Endodermal cell (in vitro differentiated cells): ENCODE results near the gene ACTBL2. TPM values are rescaled to one million over a fixed set of nuclear protein-coding genes. Genes with fewer than 3 reads are reported as not detected.

ENCODE experiments used
- DNase-seq: peaks from one replicate; pipeline ENCODE4 v3.0.0-alpha.2; 2017
- H3K27ac ChIP-seq: 2 replicates; pipeline ENCODE4 v1.5.1; 2013; ENCODE audit warnings: mild to moderate bottlenecking, low read depth, low read length, moderate library complexity
- H3K27me3 ChIP-seq: 2 replicates; pipeline ENCODE4 v1.6.1; 2013; ENCODE audit warnings: mild to moderate bottlenecking, low read length, moderate library complexity; ENCODE audit not compliant: insufficient read depth, control insufficient read depth, poor library complexity, severe bottlenecking
- H3K36me3 ChIP-seq: 2 replicates; pipeline ENCODE4 v1.7.0; 2013; ENCODE audit warnings: mild to moderate bottlenecking, low read length, moderate library complexity; ENCODE audit not compliant: control insufficient read depth, insufficient read depth
- H3K4me1 ChIP-seq: one replicate; pipeline ENCODE4 v1.7.0; 2013; ENCODE audit warnings: low read length; ENCODE audit not compliant: control insufficient read depth, insufficient read depth
- H3K4me3 ChIP-seq: 2 replicates; pipeline ENCODE4 v1.5.1; 2013; ENCODE audit warnings: mild to moderate bottlenecking, low read length, moderate library complexity
- H3K9ac ChIP-seq: 2 replicates; pipeline ENCODE4 v1.6.1; 2013; ENCODE audit warnings: mild to moderate bottlenecking, low read length, moderate library complexity; ENCODE audit not compliant: poor library complexity, severe bottlenecking; ENCODE audit errors: extremely low read depth
- H3K9me3 ChIP-seq: 2 replicates; pipeline ENCODE4 v1.6.1; 2013; ENCODE audit warnings: mild to moderate bottlenecking, low read length, moderate library complexity; ENCODE audit not compliant: control insufficient read depth
- H3K27ac Mint-ChIP-seq: 2 replicates; pipeline ENCODE4 v1.8.0; 2020; ENCODE audit warnings: mixed read lengths
- H3K27me3 Mint-ChIP-seq: 2 replicates; pipeline ENCODE4 v1.8.0; 2021; ENCODE audit warnings: mild to moderate bottlenecking, mixed read lengths; ENCODE audit not compliant: insufficient read depth
- H3K36me3 Mint-ChIP-seq: 2 replicates; pipeline ENCODE4 v1.8.0; 2020; ENCODE audit warnings: low read depth, mixed read lengths
- H3K4me1 Mint-ChIP-seq: 2 replicates; pipeline ENCODE4 v1.8.0; 2020; ENCODE audit warnings: mixed read lengths
- H3K4me3 Mint-ChIP-seq: 2 replicates; pipeline ENCODE4 v1.8.0; 2020; ENCODE audit warnings: mild to moderate bottlenecking, moderate library complexity, mixed read lengths
- H3K9me3 Mint-ChIP-seq: 2 replicates; pipeline ENCODE4 v1.8.0; 2020; ENCODE audit warnings: mild to moderate bottlenecking, mixed read lengths
- CTCF ChIP-seq: fragments of 200-600 bp; sonication (generic); conservative IDR thresholded peaks from 2 replicates; pipeline ENCODE4 v1.5.0; 2021; ENCODE audit warnings: antibody characterized with exemption, mild to moderate bottlenecking
- WGBS, 2 experiments: methylation state at CpG; one replicate each; pipeline versions ENCODE4 v1.1.5 to v1.1.7; 2013; ENCODE audit warnings: missing lambda C conversion rate in 2 of 2, mixed read lengths in 1 of 2; ENCODE audit not compliant: insufficient coverage in 1 of 2, insufficient read length in 1 of 2; 5-methylcytosine and 5-hydroxymethylcytosine counted together
- total RNA-seq, 2 donors: library from RNA; stranded (reverse); fragmentation: NEBNext Ultra II Directional in 1 of 2; extraction: Animal tissue kit (Norgen Biotek cat#: 25700) in 1 of 2; gene quantifications; 2 replicates in 1 of 2; 3 replicates in 1 of 2; pipeline ENCODE4 v1.2.1, GENCODE V29; 2021

Gene ACTBL2
- total RNA-seq, 2 donors from 2014 or later, result not detected

- 90 to 92% methylated on average over 1 of the region's 1 CpG for WGBS, 2 experiments
- Histone ChIP-seq H3K27me3 (no peaks in the 10 kb centered on the region), H3K4me3 (no peak overlapping the region), H3K27ac (no peak overlapping the region), H3K4me1 (no peaks in the 10 kb centered on the region), H3K36me3 (no peaks in the 10 kb centered on the region), H3K9me3 (no peaks in the 10 kb centered on the region), H3K9ac (no peak overlapping the region)
- Mint-ChIP-seq H3K4me1 (no peaks in the 10 kb centered on the region), H3K9me3 (no peaks in the 10 kb centered on the region), H3K4me3 (no peak overlapping the region), H3K27ac (no peak overlapping the region), H3K27me3 (peaks cover 3% of the 10 kb centered on the region), H3K36me3 (no peaks in the 10 kb centered on the region)
- no peak for DNase-seq
- no peak for TF ChIP-seq CTCF
Observed at GRCh38 chr5:57478826-57479225, 3.8 kb downstream of the ACTBL2 start.

DNA sequence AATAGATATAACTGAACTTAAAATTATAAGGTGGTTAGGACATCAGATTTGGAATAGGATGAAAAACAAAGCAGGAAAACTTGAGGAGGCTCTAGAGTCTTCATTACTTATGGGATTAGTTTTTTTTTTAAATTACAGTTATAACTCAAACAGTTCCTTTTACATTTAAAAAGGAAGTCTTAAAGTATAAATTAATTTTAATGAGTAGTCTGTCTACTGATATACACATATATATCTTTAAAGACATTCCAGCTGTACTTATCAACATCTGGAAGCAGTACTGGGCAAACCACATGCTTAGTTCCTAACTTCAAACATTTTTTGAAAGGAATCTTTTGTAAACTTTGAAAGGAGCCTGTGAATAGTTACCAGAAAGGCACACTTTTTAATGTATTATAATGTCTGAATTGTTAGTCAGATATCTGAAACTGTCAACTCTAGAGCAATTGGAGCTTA, 6.0 kb downstream of the ACTBL2 start:
- no peaks in the 10 kb centered on the region for H3K36me3 Mint-ChIP-seq
- H3K4me3 ChIP-seq, result no peak overlapping the region
- H3K27ac Mint-ChIP-seq, result no peak overlapping the region
- no peak for DNase-seq
- no peak overlapping the region for H3K4me3 Mint-ChIP-seq
- H3K9me3 Mint-ChIP-seq, result no peaks in the 10 kb centered on the region
- no peaks in the 10 kb centered on the region for H3K27me3 ChIP-seq
- no peaks in the 10 kb centered on the region for H3K4me1 Mint-ChIP-seq
- H3K9me3 ChIP-seq, result no peaks in the 10 kb centered on the region
- no peaks in the 10 kb centered on the region for H3K36me3 ChIP-seq
- no peaks in the 10 kb centered on the region for H3K4me1 ChIP-seq
- no peak overlapping the region for H3K27ac ChIP-seq
- H3K27me3 Mint-ChIP-seq, result peaks cover 3% of the 10 kb centered on the region
- TF ChIP-seq CTCF, result no peak
- H3K9ac ChIP-seq, result no peak overlapping the region

GRCh38 chr5:57470339-57470738, 12.3 kb downstream of the ACTBL2 start:
- DNase-seq, result no peak
- Mint-ChIP-seq H3K36me3 (no peaks in the 10 kb centered on the region), H3K27me3 (no peaks in the 10 kb centered on the region), H3K27ac (no peak overlapping the region), H3K9me3 (peaks cover 2% of the 10 kb centered on the region), H3K4me1 (peaks cover 13% of the 10 kb centered on the region), H3K4me3 (no peak overlapping the region)
- Histone ChIP-seq H3K27me3 (no peaks in the 10 kb centered on the region), H3K4me1 (peaks cover 13% of the 10 kb centered on the region), H3K36me3 (no peaks in the 10 kb centered on the region), H3K9me3 (peaks cover 4% of the 10 kb centered on the region), H3K4me3 (peak overlapping the region; percentile 17), H3K9ac (no peak overlapping the region), H3K27ac (no peak overlapping the region)
- WGBS, 2 experiments, result 92 to 100% methylated on average over 1 of the region's 1 CpG
- no peak for TF ChIP-seq CTCF
